Large intestine (tissue), 12 donors: ENCODE measurements around the gene VIPR2. TPM values are rescaled to one million over a fixed set of nuclear protein-coding genes. Genes with fewer than 3 reads are reported as not detected.
"Not testable (repeated sequence)": the region's sequence is repeated elsewhere in the genome, so short reads cannot be mapped to it uniquely, and the experiment has no call there.

Experiments
- DNase-seq, 2 donors: peaks; one replicate each; pipeline versions ENCODE4 v3.0.0 to v3.0.0-alpha.2; 2013
- H3K27ac ChIP-seq: one replicate; pipeline ENCODE4 v1.5.1; 2013; ENCODE audit warnings: low read length
- H3K27me3 ChIP-seq: 2 replicates; pipeline ENCODE4 v1.6.1; 2013; ENCODE audit warnings: low read length; ENCODE audit not compliant: control insufficient read depth, insufficient read depth
- H3K36me3 ChIP-seq: 2 replicates; pipeline ENCODE4 v1.6.1; 2013; ENCODE audit warnings: low read length; ENCODE audit not compliant: control insufficient read depth, insufficient read depth
- H3K4me1 ChIP-seq: one replicate; pipeline ENCODE4 v1.6.1; 2013; ENCODE audit warnings: low read length; ENCODE audit not compliant: control insufficient read depth, insufficient read depth
- H3K4me3 ChIP-seq: one replicate; pipeline ENCODE4 v1.5.1; 2013; ENCODE audit warnings: low read length
- H3K9me3 ChIP-seq: one replicate; pipeline ENCODE4 v1.6.1; 2013; ENCODE audit warnings: mild to moderate bottlenecking, low read depth, low read length, moderate library complexity; ENCODE audit not compliant: control insufficient read depth
- WGBS: methylation state at CpG from one replicate; pipeline ENCODE4 v1.1.5; 2013; ENCODE audit warnings: low lambda C conversion rate; ENCODE audit not compliant: insufficient coverage; 5-methylcytosine and 5-hydroxymethylcytosine counted together
- long read RNA-seq, 11 donors: transcript quantifications; one replicate each; lab custom pipeline, GENCODE V29; 2026
- polyA plus RNA-seq: library from polyadenylated mRNA; unstranded; fragments of 120-200 nt; gene quantifications from one replicate; pipeline ENCODE4 v1.2.1, GENCODE V29; 2013

Gene VIPR2
- 1.4 TPM for polyA plus RNA-seq
- long read RNA-seq, donor 1 = 0 reads
- long read RNA-seq, donor 2 = 0 reads
- long read RNA-seq, donor 3 = 0 reads
- long read RNA-seq, donor 4 = 0 reads
- long read RNA-seq, donor 5, partial matches to known transcripts = 0 of 3 reads
- long read RNA-seq, donor 5, other reads (novel, unspliced or antisense) = 0 of 3 reads
- long read RNA-seq, donor 6 = 0 reads
- long read RNA-seq, donor 7 = 0 reads
- long read RNA-seq, donor 8, partial matches to known transcripts = 6 of 6 reads
- long read RNA-seq, donor 8, other reads (novel, unspliced or antisense) = 0 of 6 reads
- long read RNA-seq, donor 9 = 0 reads
- long read RNA-seq, donor 10, partial matches to known transcripts = 0 of 1 reads
- long read RNA-seq, donor 10, other reads (novel, unspliced or antisense) = 0 of 1 reads
- long read RNA-seq, donor 11 = 0 reads

DNA sequence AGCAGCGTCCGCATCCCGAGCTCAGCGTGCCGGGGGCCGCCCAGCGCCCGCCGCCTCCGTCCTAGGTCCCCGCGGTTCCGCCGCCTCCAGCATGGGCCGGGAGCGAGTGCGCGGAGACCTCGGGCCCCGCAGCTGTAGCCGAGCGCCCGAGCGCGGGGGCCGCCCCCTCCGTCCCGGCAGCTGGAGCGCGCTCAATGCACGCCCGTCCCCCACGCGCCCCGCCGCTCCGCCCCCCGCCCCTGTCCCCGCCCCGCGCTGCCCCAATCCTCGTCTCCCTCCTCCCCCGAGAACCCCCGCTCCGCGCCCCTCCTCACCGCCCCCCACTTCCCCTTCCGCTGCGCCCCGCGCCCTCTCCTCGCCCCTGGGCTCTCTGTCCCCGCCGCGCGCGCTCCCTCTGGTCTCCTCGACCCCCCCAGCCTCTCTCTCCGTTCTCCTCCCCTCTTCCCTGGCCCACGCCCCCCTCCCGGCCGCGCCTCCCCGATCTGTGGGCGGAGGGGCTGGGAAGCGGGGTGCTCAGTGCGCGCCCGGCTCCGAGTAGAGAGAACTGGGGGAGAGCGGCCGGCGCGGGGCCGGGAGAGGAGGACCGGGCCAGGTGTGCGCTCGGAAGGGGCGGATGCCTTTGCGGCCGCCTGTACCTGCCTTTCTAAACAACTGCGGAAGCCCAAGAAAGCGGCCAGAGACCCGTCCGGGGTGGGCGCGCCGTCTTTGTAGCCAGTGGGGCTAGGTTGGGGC is at the start of gene VIPR2:
Gene VIPR2, minus strand, starts transcription at position 110 of the 732 bp plus-strand sequence. Its CDS starts 96 bp downstream, at position 14.
- no peak within 1 kb of the TSS for H3K27ac ChIP-seq
- peaks cover 10% of the 10 kb centered on the region for H3K4me1 ChIP-seq
- no CpG with 5 or more reads among the region's 88 CpGs for WGBS
- peaks cover 3% of the 10 kb centered on the region for H3K9me3 ChIP-seq
- H3K27me3 ChIP-seq = peaks cover 43% of the 10 kb centered on the region
- H3K4me3 ChIP-seq = peak within 1 kb of the TSS; percentile 37
- no peaks in the 10 kb centered on the region for H3K36me3 ChIP-seq
- DNase-seq = peak in 1 of 2 donors; percentile 40

- no peaks in the 10 kb centered on the region for H3K27me3 ChIP-seq
Measured at GRCh38 chr7:159193543-159194090, 49.0 kb upstream of the VIPR2 start.

DNA sequence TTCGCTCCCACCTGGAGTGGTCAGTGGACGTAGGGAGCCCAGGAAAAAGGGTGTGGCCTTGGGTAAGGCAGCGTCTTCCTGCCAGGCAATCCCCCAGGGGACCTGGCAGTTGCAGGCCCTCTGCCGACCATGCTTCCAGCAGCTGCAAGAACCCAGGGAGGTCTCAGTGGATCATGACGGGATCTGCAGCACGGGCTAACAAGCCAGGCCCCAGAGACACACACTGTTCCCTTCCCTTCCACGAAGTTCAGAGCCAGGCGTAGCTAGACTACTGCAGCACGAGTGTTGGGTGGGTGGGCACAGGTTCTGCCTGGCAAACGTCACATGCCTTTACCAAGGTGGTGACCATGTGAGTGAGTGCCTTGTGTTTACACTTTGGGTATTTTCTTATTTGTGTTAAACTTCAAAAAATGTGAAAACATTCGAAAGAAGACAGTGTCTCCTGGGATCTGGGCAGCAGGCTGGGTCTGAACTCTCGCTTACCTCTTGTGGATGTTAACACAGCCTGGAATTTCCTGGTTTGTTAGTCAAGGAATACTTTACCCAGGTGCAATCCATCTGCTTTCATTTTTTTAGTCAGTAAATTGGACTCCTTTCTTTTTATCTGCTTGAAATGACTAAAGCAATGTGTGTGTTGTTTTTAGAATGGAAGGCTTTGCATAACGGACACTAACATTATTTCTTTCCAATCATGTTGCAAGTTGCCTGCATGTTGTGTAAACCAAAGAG is 48.2 kb upstream of the VIPR2 start:
- no peak overlapping the region for H3K4me3 ChIP-seq
- H3K4me1 ChIP-seq = no peaks in the 10 kb centered on the region
- H3K27me3 ChIP-seq = no peaks in the 10 kb centered on the region
- no peaks in the 10 kb centered on the region for H3K36me3 ChIP-seq
- H3K9me3 ChIP-seq = no peaks in the 10 kb centered on the region
- no peak overlapping the region for H3K27ac ChIP-seq
- no peak for DNase-seq
- WGBS = 79% methylated on average over 2 of the region's 13 CpGs

More at GRCh38 chr7:159193543-159194090, 49.0 kb upstream of the VIPR2 start:
- Histone ChIP-seq H3K27ac (no peak overlapping the region), H3K4me3 (no peak overlapping the region), H3K4me1 (no peaks in the 10 kb centered on the region), H3K36me3 (no peaks in the 10 kb centered on the region), H3K9me3 (no peaks in the 10 kb centered on the region)
- no peak for DNase-seq
- 18% methylated on average over 2 of the region's 4 CpGs for WGBS

- Histone ChIP-seq H3K36me3 (no peaks in the 10 kb centered on the region), H3K9me3 (no peaks in the 10 kb centered on the region), H3K4me1 (no peaks in the 10 kb centered on the region), H3K27me3 (no peaks in the 10 kb centered on the region), H3K4me3 (no peak overlapping the region), H3K27ac (no peak overlapping the region)
- DNase-seq = no peak
- no CpG with 5 or more reads among the region's 3 CpGs for WGBS
Measured at GRCh38 chr7:159192013-159192412, 47.3 kb upstream of the VIPR2 start.

DNA sequence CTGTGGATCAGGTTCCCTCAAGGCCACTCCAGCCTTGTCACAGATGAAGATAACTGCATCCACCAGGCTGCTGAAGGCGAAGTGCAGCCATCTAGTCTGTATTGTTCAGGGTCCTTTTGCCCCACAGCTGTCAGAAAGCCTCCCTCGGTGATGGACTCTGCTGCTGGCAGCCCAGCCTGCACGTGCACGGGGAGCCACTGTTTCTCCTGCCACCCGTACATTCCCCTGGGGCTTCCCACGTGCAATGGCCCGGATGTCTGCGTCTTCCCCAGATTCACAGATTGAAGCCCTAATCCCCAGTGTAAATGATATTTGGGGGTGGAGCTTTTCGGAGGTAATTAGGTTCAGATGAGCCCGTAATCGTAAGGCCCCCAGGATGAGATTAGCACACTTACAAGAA is 46.6 kb upstream of the VIPR2 start:
- H3K4me1 ChIP-seq = no peaks in the 10 kb centered on the region
- H3K27ac ChIP-seq = no peak overlapping the region
- H3K36me3 ChIP-seq = no peaks in the 10 kb centered on the region
- no peak for DNase-seq
- H3K27me3 ChIP-seq = no peaks in the 10 kb centered on the region
- no CpG with 5 or more reads among the region's 11 CpGs for WGBS
- H3K9me3 ChIP-seq = no peaks in the 10 kb centered on the region
- no peak overlapping the region for H3K4me3 ChIP-seq

- no peak for DNase-seq
- no peaks in the 10 kb centered on the region for H3K27me3 ChIP-seq
- no peak overlapping the region for H3K4me3 ChIP-seq
- H3K27ac ChIP-seq = no peak overlapping the region
- H3K9me3 ChIP-seq = no peaks in the 10 kb centered on the region
- no peaks in the 10 kb centered on the region for H3K4me1 ChIP-seq
- H3K36me3 ChIP-seq = no peaks in the 10 kb centered on the region
Measured at GRCh38 chr7:159188011-159188410, 43.3 kb upstream of the VIPR2 start.

DNA sequence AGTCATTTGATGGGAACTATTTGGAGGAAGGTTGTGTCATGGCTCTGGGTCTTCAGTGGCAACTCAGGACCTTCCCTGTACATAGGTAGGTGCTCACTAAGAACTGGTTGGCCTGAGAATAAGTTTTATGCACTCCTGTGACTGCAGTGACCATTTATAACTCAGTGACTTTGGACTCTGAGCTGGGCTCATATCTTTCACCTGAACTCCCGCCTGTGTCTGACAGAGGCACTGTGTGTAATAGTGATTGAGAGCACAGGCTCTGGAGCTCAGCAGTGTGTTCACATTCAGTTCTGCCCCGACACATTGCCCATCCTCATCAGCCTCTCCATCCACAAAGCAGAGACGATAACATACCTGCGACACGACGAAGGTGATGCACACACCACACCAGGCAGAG is 34.6 kb upstream of the VIPR2 start:
- Histone ChIP-seq H3K36me3 (no peaks in the 10 kb centered on the region), H3K9me3 (no peaks in the 10 kb centered on the region), H3K4me1 (no peaks in the 10 kb centered on the region), H3K27ac (no peak overlapping the region), H3K4me3 (no peak overlapping the region), H3K27me3 (no peaks in the 10 kb centered on the region)
- DNase-seq = peak; percentile 43 to 57
- WGBS = no CpG with 5 or more reads among the region's 6 CpGs

DNA sequence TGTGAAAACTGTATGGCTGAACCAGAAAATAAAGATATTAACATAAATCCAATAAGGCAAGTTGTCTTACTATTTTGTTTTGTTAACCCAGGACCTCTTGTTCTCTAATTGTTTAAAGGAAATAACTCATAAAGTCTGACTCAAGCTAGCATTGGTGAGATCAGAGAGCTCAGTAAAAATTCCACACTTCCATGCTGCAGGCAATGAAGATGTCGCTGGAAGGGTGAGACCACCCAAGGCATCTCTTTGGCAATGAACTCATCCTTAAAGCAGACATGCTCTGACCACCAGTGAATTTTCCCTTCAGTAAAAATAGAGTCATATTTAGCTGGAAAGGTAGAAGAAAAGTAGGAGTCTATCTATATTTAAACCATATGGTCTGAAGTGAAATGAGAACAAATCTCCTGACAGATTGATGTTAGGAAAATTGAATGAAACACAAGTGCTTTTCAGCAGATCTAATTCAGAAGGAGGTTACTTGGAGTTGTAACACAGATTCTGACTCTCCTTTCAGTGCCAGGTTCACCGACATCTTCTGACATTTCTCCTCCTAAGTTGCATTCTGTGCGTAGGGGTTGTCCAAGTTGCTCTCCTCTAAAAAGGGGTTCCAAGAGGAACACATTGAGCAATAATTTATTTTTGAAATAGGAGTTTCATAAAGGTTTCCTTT is 32.8 kb upstream of the VIPR2 start:
- H3K27me3 ChIP-seq = no peaks in the 10 kb centered on the region
- H3K36me3 ChIP-seq = no peaks in the 10 kb centered on the region
- no CpG with 5 or more reads among the region's 3 CpGs for WGBS
- H3K27ac ChIP-seq = no peak overlapping the region
- no peak overlapping the region for H3K4me3 ChIP-seq
- H3K4me1 ChIP-seq = no peaks in the 10 kb centered on the region
- no peak for DNase-seq
- no peaks in the 10 kb centered on the region for H3K9me3 ChIP-seq

DNA sequence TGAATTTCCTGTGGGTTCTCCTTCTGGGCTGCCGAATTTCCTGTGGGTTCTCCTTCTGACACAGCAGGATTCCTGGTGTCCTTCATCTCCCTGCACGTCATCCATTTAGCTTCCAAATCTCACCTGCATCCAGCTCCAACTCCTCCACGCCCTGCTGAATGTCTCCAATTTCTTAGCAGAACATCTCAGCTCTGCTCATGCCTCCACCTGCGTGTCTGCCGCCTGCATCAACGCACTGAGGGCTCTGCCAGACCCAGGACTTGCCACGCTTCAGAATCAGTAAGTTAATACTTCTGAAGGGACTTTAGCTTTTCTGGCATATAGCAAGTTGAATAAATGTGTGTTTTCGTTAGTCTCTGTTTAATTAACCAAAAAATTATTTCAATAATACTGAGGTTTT is 31.1 kb upstream of the VIPR2 start:
- WGBS = 86% methylated on average over 1 of the region's 8 CpGs
- Histone ChIP-seq H3K4me1 (no peaks in the 10 kb centered on the region), H3K9me3 (peaks cover 3% of the 10 kb centered on the region), H3K4me3 (no peak overlapping the region), H3K27ac (no peak overlapping the region), H3K36me3 (no peaks in the 10 kb centered on the region), H3K27me3 (no peaks in the 10 kb centered on the region)
- DNase-seq = no peak

GRCh38 chr7:159175100-159175499 is 30.4 kb upstream of the VIPR2 start:
- not testable (repeated sequence) for H3K27ac ChIP-seq, DNase-seq, H3K4me1 ChIP-seq, H3K36me3 ChIP-seq, H3K27me3 ChIP-seq, H3K9me3 ChIP-seq, H3K4me3 ChIP-seq
- no CpG with 5 or more reads among the region's 6 CpGs for WGBS
